Retina (tissue), 1 donor: ENCODE results near the gene METTL9.
A peak's percentile ranks its signal among the peaks of the same experiment; 100 is the strongest.
"Not testable (repeated sequence)": the region's sequence is repeated elsewhere in the genome, so short reads cannot be mapped to it uniquely, and the experiment has no call there.

Source experiments
- DNase-seq: peaks from one replicate; pipeline ENCODE4 v3.0.0-alpha.2; 2016

Gene METTL9

GRCh38 chr16:21599122-21600030 lies at the start of gene METTL9:
Gene METTL9 (plus strand): TSS chr16:21599577. CDS start chr16:21599734, 157 bp downstream.
- DNase-seq: peak; percentile 98

- not testable (repeated sequence) for DNase-seq
Measured at GRCh38 chr16:21549975-21550374, 49.4 kb upstream of the METTL9 start.

- DNase-seq: not testable (repeated sequence)
Measured at GRCh38 chr16:21550435-21550834, 48.9 kb upstream of the METTL9 start.

GRCh38 chr16:21551076-21551475 lies 48.3 kb upstream of the METTL9 start:
- not testable (repeated sequence) for DNase-seq

- not testable (repeated sequence) for DNase-seq
Measured at GRCh38 chr16:21551600-21551999, 47.8 kb upstream of the METTL9 start.

- DNase-seq: not testable (repeated sequence)
Measured at GRCh38 chr16:21553481-21554296, 45.7 kb upstream of the METTL9 start.

- DNase-seq: peak; percentile 94
Measured at GRCh38 chr16:21554795-21555585, 44.4 kb upstream of the METTL9 start.

GRCh38 chr16:21555621-21556020 lies 43.8 kb upstream of the METTL9 start:
- not testable (repeated sequence) for DNase-seq

GRCh38 chr16:21556026-21556595 lies 43.3 kb upstream of the METTL9 start:
- not testable (repeated sequence) for DNase-seq

- peak; percentile 61 for DNase-seq
Measured at GRCh38 chr16:21556651-21557241, 42.6 kb upstream of the METTL9 start.

- no peak for DNase-seq
Measured at GRCh38 chr16:21560462-21560861, 38.9 kb upstream of the METTL9 start.

- no peak for DNase-seq
Measured at GRCh38 chr16:21563676-21564075, 35.7 kb upstream of the METTL9 start.

- DNase-seq: not testable (repeated sequence)
Measured at GRCh38 chr16:21564367-21564766, 35.0 kb upstream of the METTL9 start.

- no peak for DNase-seq
Measured at GRCh38 chr16:21565507-21565860, 33.9 kb upstream of the METTL9 start.

- DNase-seq: no peak
Measured at GRCh38 chr16:21565861-21566669, 33.3 kb upstream of the METTL9 start.

GRCh38 chr16:21566891-21567414 lies 32.4 kb upstream of the METTL9 start:
- no peak for DNase-seq

GRCh38 chr16:21567496-21567895 lies 31.9 kb upstream of the METTL9 start:
- not testable (repeated sequence) for DNase-seq

- no peak for DNase-seq
Measured at GRCh38 chr16:21568502-21569189, 30.7 kb upstream of the METTL9 start.

- DNase-seq: no peak
Measured at GRCh38 chr16:21570676-21571017, 28.7 kb upstream of the METTL9 start.

GRCh38 chr16:21573506-21573905 lies 25.9 kb upstream of the METTL9 start:
- DNase-seq: not testable (repeated sequence)
